K562 (cell line): ENCODE results near the gene APELA. TPM values are rescaled to one million over a fixed set of nuclear protein-coding genes. Genes with fewer than 3 reads are reported as not detected.

ENCODE experiments used
- ATAC-seq: fragments of 200-7000 bp; cut with Tn5 transposase; 3 replicates; pipeline ENCODE4 v1.9.1; 2020; ENCODE audit warnings: moderate library complexity
- BruUV-seq: library from RNA; stranded (reverse); fragments of 400-500 nt; replicated peaks from 2 replicates; lab custom pipeline; 2021; lab: Mats Ljungman, UMichigan
- CTCF ChIA-PET: fragments of 300-600 bp; formaldehyde crosslinking; extraction: SDS; loops from one replicate; lab custom pipeline; 2021; ENCODE audit warnings: low intra/inter-chr PET ratio; lab: Yijun Ruan, JAX
- POLR2A ChIA-PET: fragments of 300-600, 350-650 bp; sonication (Branson Sonifier 250); formaldehyde crosslinking; extraction: SDS; loops from one replicate; lab custom pipeline; 2021; ENCODE audit warnings: antibody characterized with exemption, inconsistent platforms; lab: Yijun Ruan, JAX
- DNase-seq, 4 experiments: peaks; one replicate each; pipeline versions ENCODE4 v3.0.0 to v3.0.0-alpha.2; 2011 to 2018; ENCODE audit warnings: low spot score in 3 of 4, mixed read lengths in 3 of 4; ENCODE audit errors: extremely low read depth in 1 of 4
- FAIRE-seq: peaks from 2 replicates; lab custom pipeline; 2011; peaks lifted over from hg19 to GRCh38; lab: Jason Lieb, UNC
- H2AFZ ChIP-seq: 2 replicates; pipeline ENCODE4 v1.6.0; 2011; ENCODE audit warnings: low read depth, low read length, control low read depth, inconsistent platforms
- H3K27ac ChIP-seq: fragments of 200-600 bp; 3 replicates; pipeline ENCODE4 v1.8.0; 2011; ENCODE audit warnings: low read depth, mild to moderate bottlenecking, control low read depth, inconsistent platforms, low read length, moderate library complexity, mixed read lengths; ENCODE audit errors: extremely low read depth
- H3K27me3 ChIP-seq, 2 experiments: fragments of 300-600 bp in 1 of 2; 2 replicates in 1 of 2; 3 replicates in 1 of 2; pipeline versions ENCODE4 v1.6.0 to v1.8.0; 2011; ENCODE audit warnings: inconsistent platforms in 2 of 2, low read length in 2 of 2, mild to moderate bottlenecking in 1 of 2, mixed read lengths in 1 of 2, moderate library complexity in 1 of 2; ENCODE audit not compliant: control insufficient read depth in 2 of 2, insufficient read depth in 2 of 2
- H3K36me3 ChIP-seq: fragments of 300-600 bp; 3 replicates; pipeline ENCODE4 v1.8.0; 2011; ENCODE audit warnings: mild to moderate bottlenecking, low read length, inconsistent platforms; ENCODE audit not compliant: control insufficient read depth, insufficient read depth
- H3K4me1 ChIP-seq, 2 experiments: fragments of 200-600 bp in 1 of 2; replicated peaks in 1 of 2; 2 replicates in 1 of 2; 3 replicates in 1 of 2; pipeline versions ENCODE4 v1.5.1 to v1.8.0; 2011; ENCODE audit warnings: inconsistent platforms in 2 of 2, low read length in 2 of 2, mild to moderate bottlenecking in 1 of 2, mixed read lengths in 1 of 2, moderate library complexity in 1 of 2; ENCODE audit not compliant: control insufficient read depth in 2 of 2, insufficient read depth in 2 of 2
- H3K4me2 ChIP-seq: 2 replicates; pipeline ENCODE4 v1.6.1; 2011; ENCODE audit warnings: low read length, control low read depth, inconsistent platforms, mixed read lengths; ENCODE audit not compliant: insufficient read depth
- H3K4me3 ChIP-seq: fragments of 200-600 bp; sonication (generic), shearing (Covaris generic); 2 replicates; pipeline ENCODE4 v1.5.1; 2016; ENCODE audit warnings: control low read depth, inconsistent platforms
- H3K79me2 ChIP-seq: fragments of 200-600 bp; 3 replicates; pipeline ENCODE4 v1.8.0; 2011; ENCODE audit warnings: low read length, inconsistent platforms; ENCODE audit not compliant: control insufficient read depth, insufficient read depth
- H3K9ac ChIP-seq, 2 experiments: 2 replicates each; pipeline versions ENCODE4 v1.6.0 to v1.6.1; 2011; ENCODE audit warnings: low read depth in 2 of 2, low read length in 2 of 2, control low read depth in 1 of 2, inconsistent platforms in 1 of 2, mild to moderate bottlenecking in 1 of 2, mixed read lengths in 1 of 2; ENCODE audit not compliant: insufficient read depth in 1 of 2
- H3K9me1 ChIP-seq: one replicate; pipeline ENCODE4 v1.6.0; 2011; ENCODE audit warnings: inconsistent platforms, mild to moderate bottlenecking, low read length, moderate library complexity; ENCODE audit not compliant: control insufficient read depth, insufficient read depth
- H3K9me3 ChIP-seq: replicated peaks from 2 replicates; pipeline ENCODE4 v1.5.1; 2011; ENCODE audit warnings: low read depth, low read length, inconsistent platforms; ENCODE audit not compliant: control insufficient read depth, insufficient read depth
- H4K20me1 ChIP-seq: replicated peaks from 2 replicates; pipeline ENCODE4 v1.6.1; 2011; ENCODE audit warnings: low read length, inconsistent platforms, mixed read lengths; ENCODE audit not compliant: control insufficient read depth, insufficient read depth
- IRF2 ChIP-seq: sonication (generic); formaldehyde crosslinking; IDR thresholded peaks from 2 replicates; pipeline ENCODE4 v1.8.1; 2022; ENCODE audit warnings: mild to moderate bottlenecking, missing genetic modification reagents
- KAT7 ChIP-seq: sonication (generic); formaldehyde crosslinking; IDR thresholded peaks from 2 replicates; pipeline ENCODE4 v1.8.0; 2022; ENCODE audit warnings: missing genetic modification reagents, mild to moderate bottlenecking, borderline replicate concordance
- KLF10 ChIP-seq: fragments of 250-450 bp; sonication (Bioruptor Pico); IDR thresholded peaks from 2 replicates; pipeline ENCODE4 v1.6.1; 2021; ENCODE audit warnings: matching md5 sums
- RBM14 ChIP-seq: fragments of 200-400 bp; formaldehyde crosslinking; IDR thresholded peaks from 2 replicates; pipeline ENCODE4 v1.6.1; 2018; ENCODE audit warnings: low read depth, mild to moderate bottlenecking, low read length, moderate library complexity, borderline replicate concordance; ENCODE audit not compliant: insufficient read depth
- RNF2 ChIP-seq: sonication (generic); IDR thresholded peaks from 2 replicates; pipeline ENCODE4 v1.6.1; 2016
- SMAD3 ChIP-seq: fragments of 450-650 bp; formaldehyde crosslinking; conservative IDR thresholded peaks from 2 replicates; pipeline ENCODE4 v1.4.0; 2020; ENCODE audit warnings: mild to moderate bottlenecking
- SRSF9 ChIP-seq: fragments of 200-400 bp; formaldehyde crosslinking; IDR thresholded peaks from 2 replicates; pipeline ENCODE4 v1.6.1; 2017; ENCODE audit warnings: low read depth, low read length, borderline replicate concordance
- STAT5B ChIP-seq: fragments of 250-450 bp; sonication (Bioruptor Pico); IDR thresholded peaks from 2 replicates; pipeline ENCODE4 v1.8.0; 2021; ENCODE audit warnings: mild to moderate bottlenecking, inconsistent platforms
- TCF7L2 ChIP-seq: fragments of 150-350 bp; IDR thresholded peaks from 2 replicates; pipeline ENCODE4 v1.6.1; 2016; ENCODE audit warnings: low read depth, mild to moderate bottlenecking, low read length, moderate library complexity
- ZNF124 ChIP-seq: sonication (generic); formaldehyde crosslinking; IDR thresholded peaks from 2 replicates; pipeline ENCODE4 v1.8.1; 2022; ENCODE audit warnings: missing genetic modification reagents
- ZNF217 ChIP-seq: sonication (generic); formaldehyde crosslinking; IDR thresholded peaks from 2 replicates; pipeline ENCODE4 v1.8.0; 2022; ENCODE audit warnings: mild to moderate bottlenecking, missing genetic modification reagents
- ZNF316 ChIP-seq: fragments of 450-650 bp; IDR thresholded peaks from 2 replicates; pipeline ENCODE4 v1.6.1; 2016
- ZNF766 ChIP-seq: fragments of 200-800 bp; sonication (Bioruptor generic); conservative IDR thresholded peaks from 2 replicates; pipeline ENCODE4 v1.6.1; 2016; ENCODE audit warnings: missing genetic modification characterization, missing compliant biosample characterization
- ZNF785 ChIP-seq: fragments of 250-450 bp; sonication (Bioruptor Pico); IDR thresholded peaks from 2 replicates; pipeline ENCODE4 v1.4.0; 2020; ENCODE audit warnings: mild to moderate bottlenecking
- ZNF830 ChIP-seq: fragments of 250-450 bp; sonication (Bioruptor Pico); IDR thresholded peaks from 2 replicates; pipeline ENCODE4 v1.5.0; 2021; ENCODE audit warnings: mild to moderate bottlenecking
- WGBS: fragments of 100-300 bp; shearing (Covaris generic); methylation state at CpG from one replicate; pipeline ENCODE4 v1.1.6; 2016; ENCODE audit warnings: low coverage, mixed read lengths; ENCODE audit not compliant: insufficient coverage; ENCODE audit errors: missing lambda C conversion rate; 5-methylcytosine and 5-hydroxymethylcytosine counted together
- in situ Hi-C: fragments of 300-500 bp; cut with MboI; formaldehyde crosslinking; loops from 4 replicates; pipeline ENCODE4 v1.15.0; 2018; ENCODE audit warnings: inconsistent platforms, mixed read lengths
- intact Hi-C: fragments of 100-400 bp; cut with micrococcal nuclease; formaldehyde crosslinking; loops from 2 replicates; pipeline ENCODE4 v1.14.2; 2022
- polyA plus RNA-seq, 8 experiments: library from polyadenylated mRNA; depleted of rRNA in 4 of 8; stranded (reverse) in 5 of 8; unstranded in 3 of 8; fragments of >200 nt; fragmentation: Nextera tagmentation in 2 of 8; fragmentation: Illumina TruSeq in 1 of 8; extraction: Ambion mirVana in 2 of 8; extraction: Trizol in 1 of 8; gene quantifications; 2 replicates each; pipeline versions ENCODE4 v1.2.1 to v1.2.3, GENCODE V29; 2011 to 2014; ENCODE audit warnings: inconsistent platforms in 1 of 8, missing spikeins in 1 of 8
- total RNA-seq, 7 experiments: library from RNA; depleted of rRNA in 6 of 7; stranded (reverse); fragments of >200 nt in 6 of 7; fragmentation: Illumina TruSeq in 2 of 7; extraction: Trizol in 2 of 7; gene quantifications; 2 replicates each; pipeline versions ENCODE4 v1.2.1 to v1.2.3, GENCODE V29; 2011 to 2021; ENCODE audit warnings: low replicate concordance in 1 of 7
- TF ChIP-seq, protein P1 (sequence below): fragments of 450-650 bp; IDR thresholded peaks from 2 replicates; pipeline ENCODE4 v1.6.1; 2018; ENCODE audit warnings: mild to moderate bottlenecking, low read depth; ENCODE audit not compliant: partially characterized antibody

The APELA gene
- total and polyA plus RNA-seq, 9 of the 15 experiments (the other 6 are each of a cell fraction or from before 2014, with no cell fraction given): not detected

DNA sequence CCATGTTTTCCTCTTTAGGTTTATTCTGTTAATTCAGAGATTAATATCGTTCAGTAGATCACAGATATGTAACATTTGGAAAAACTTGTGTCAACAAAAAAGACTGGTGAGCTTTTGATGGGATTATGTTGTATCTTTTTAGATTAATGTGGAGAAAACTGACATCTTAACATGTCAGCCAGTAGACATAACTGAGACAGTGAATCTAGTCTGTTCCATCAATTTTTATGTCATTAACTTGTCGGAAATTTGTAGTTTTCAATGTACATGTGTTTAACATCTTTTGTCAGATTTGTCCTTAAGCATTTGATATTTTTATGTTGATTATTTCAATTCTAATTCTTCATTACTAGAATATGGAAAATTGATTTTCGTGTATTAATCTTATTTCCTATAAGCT, 42.0 kb downstream of the APELA start:
- Histone ChIP-seq H3K4me3 (no peak overlapping the region), H3K4me2 (no peak overlapping the region), H3K79me2 (no peaks in the 10 kb centered on the region), H3K4me1 (no peaks in the 10 kb centered on the region), H2AFZ (no peak overlapping the region), H3K27me3 (peaks cover 0 to 4% of the 10 kb centered on the region in 2 experiments; a peak in 1 of 5 replicates), H3K9ac (no peak overlapping the region), H3K27ac (no peak overlapping the region), H3K9me3 (no peaks in the 10 kb centered on the region), H3K36me3 (no peaks in the 10 kb centered on the region), H4K20me1 (no peaks in the 10 kb centered on the region), H3K9me1 (no peaks in the 10 kb centered on the region)
- intact Hi-C loops (no loop called here), in situ Hi-C loops (no loop called here)
- DNase-seq: no peak
- 0% methylated on average over 3 of the region's 3 CpGs for WGBS
- no peak for FAIRE-seq
- POLR2A ChIA-PET: no interaction called here
- CTCF ChIA-PET: no interaction called here
- TF ChIP-seq, protein P1, sequence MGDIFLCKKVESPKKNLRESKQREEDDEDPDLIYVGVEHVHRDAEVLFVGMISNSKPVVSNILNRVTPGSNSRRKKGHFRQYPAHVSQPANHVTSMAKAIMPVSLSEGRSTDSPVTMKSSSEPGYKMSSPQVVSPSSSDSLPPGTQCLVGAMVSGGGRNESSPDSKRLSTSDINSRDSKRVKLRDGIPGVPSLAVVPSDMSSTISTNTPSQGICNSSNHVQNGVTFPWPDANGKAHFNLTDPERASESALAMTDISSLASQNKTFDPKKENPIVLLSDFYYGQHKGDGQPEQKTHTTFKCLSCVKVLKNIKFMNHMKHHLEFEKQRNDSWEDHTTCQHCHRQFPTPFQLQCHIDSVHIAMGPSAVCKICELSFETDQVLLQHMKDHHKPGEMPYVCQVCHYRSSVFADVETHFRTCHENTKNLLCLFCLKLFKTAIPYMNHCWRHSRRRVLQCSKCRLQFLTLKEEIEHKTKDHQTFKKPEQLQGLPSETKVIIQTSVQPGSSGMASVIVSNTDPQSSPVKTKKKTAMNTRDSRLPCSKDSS: no peak
- TF ChIP-seq ZNF124 (CRISPR knock-in tag): no peak
- no peak for TF ChIP-seq RBM14
- no peak for TF ChIP-seq ZNF217 (CRISPR knock-in tag)
- TF ChIP-seq SRSF9: no peak
- no peak for TF ChIP-seq ZNF766 (CRISPR knock-in tag)
- no peak for TF ChIP-seq TCF7L2
- no peak for TF ChIP-seq SMAD3 (CRISPR knock-in tag)
- TF ChIP-seq KAT7 (CRISPR knock-in tag): no peak
- no peak for TF ChIP-seq IRF2 (CRISPR knock-in tag)
- no peak for TF ChIP-seq ZNF830 (CRISPR knock-in tag)
- TF ChIP-seq ZNF316: no peak
- TF ChIP-seq RNF2: no peak
- TF ChIP-seq KLF10 (CRISPR knock-in tag): no peak
- no peak for TF ChIP-seq STAT5B
- no peak for TF ChIP-seq ZNF785 (CRISPR knock-in tag)
- no TSS peak for BruUV-seq
- no peak for ATAC-seq
